HepG2 (cell line): ENCODE results near the gene PPME1. TPM values are rescaled to one million over a fixed set of nuclear protein-coding genes. Genes with fewer than 3 reads are reported as not detected.

ENCODE experiments used
- BCL3 ChIP-seq: sonication (generic); formaldehyde crosslinking; IDR thresholded peaks from 2 replicates; pipeline ENCODE4 v1.5.1; 2020; ENCODE audit warnings: mild to moderate bottlenecking, missing genetic modification reagents, moderate library complexity
- E2F2 ChIP-seq: sonication (generic); formaldehyde crosslinking; IDR thresholded peaks from 2 replicates; pipeline ENCODE4 v1.4.0; 2020; ENCODE audit warnings: missing genetic modification reagents, borderline replicate concordance
- ERF ChIP-seq: IDR thresholded peaks from 2 replicates; pipeline ENCODE4 v1.6.1; 2018; ENCODE audit warnings: missing biosample characterization, missing genetic modification reagents
- FOSL1 ChIP-seq: sonication (generic); formaldehyde crosslinking; IDR thresholded peaks from 2 replicates; pipeline ENCODE4 v1.9.0; 2021; ENCODE audit warnings: missing genetic modification reagents, borderline replicate concordance
- FOXA3 ChIP-seq: IDR thresholded peaks from 2 replicates; pipeline ENCODE4 v1.6.1; 2016; ENCODE audit warnings: missing genetic modification reagents, missing compliant biosample characterization
- HES4 ChIP-seq: sonication (generic); formaldehyde crosslinking; IDR thresholded peaks from 2 replicates; pipeline ENCODE4 v1.9.0; 2021; ENCODE audit warnings: mild to moderate bottlenecking, missing genetic modification reagents, borderline replicate concordance
- MEIS2 ChIP-seq: sonication (generic); formaldehyde crosslinking; IDR thresholded peaks from 2 replicates; pipeline ENCODE4 v1.9.0; 2021; ENCODE audit warnings: mild to moderate bottlenecking, missing genetic modification reagents
- PITX1 ChIP-seq: sonication (generic); formaldehyde crosslinking; IDR thresholded peaks from 2 replicates; pipeline ENCODE4 v1.5.1; 2020; ENCODE audit warnings: mild to moderate bottlenecking, missing genetic modification reagents
- RORA ChIP-seq: sonication (generic); formaldehyde crosslinking; IDR thresholded peaks from 2 replicates; pipeline ENCODE4 v1.5.0; 2020; ENCODE audit warnings: mild to moderate bottlenecking, missing genetic modification reagents, moderate library complexity
- SOX13 ChIP-seq, 3 experiments: fragments of 450-650 bp in 1 of 3; sonication (generic) in 1 of 3; formaldehyde crosslinking in 1 of 3; IDR thresholded peaks in 2 of 3; conservative IDR thresholded peaks in 1 of 3; 2 replicates each; pipeline versions ENCODE4 v1.5.0 to v1.6.1; 2016 to 2020; ENCODE audit warnings: antibody characterized with exemption in 1 of 3, mild to moderate bottlenecking in 1 of 3, missing compliant biosample characterization in 1 of 3, missing genetic modification reagents in 1 of 3, moderate library complexity in 1 of 3
- ZBTB20 ChIP-seq: sonication (generic); formaldehyde crosslinking; IDR thresholded peaks from 2 replicates; pipeline ENCODE4 v1.8.1; 2023; ENCODE audit warnings: missing genetic modification reagents, low read depth, mild to moderate bottlenecking, borderline replicate concordance
- ZNF382 ChIP-seq: sonication (generic); formaldehyde crosslinking; IDR thresholded peaks from 2 replicates; pipeline ENCODE4 v1.5.0; 2020; ENCODE audit warnings: missing genetic modification reagents, mild to moderate bottlenecking, borderline replicate concordance
- ZNF678 ChIP-seq: sonication (generic); formaldehyde crosslinking; IDR thresholded peaks from 2 replicates; pipeline ENCODE4 v1.4.0; 2020; ENCODE audit warnings: mild to moderate bottlenecking, missing genetic modification reagents
- ZNF720 ChIP-seq: sonication (generic); formaldehyde crosslinking; IDR thresholded peaks from 2 replicates; pipeline ENCODE4 v1.4.0; 2020; ENCODE audit warnings: missing genetic modification reagents
- polyA plus RNA-seq, 8 experiments: library from polyadenylated mRNA; depleted of rRNA in 3 of 8; stranded (reverse) in 7 of 8; unstranded in 1 of 8; fragments of >200 nt; fragmentation: Illumina TruSeq in 4 of 8; extraction: Trizol in 4 of 8; gene quantifications; 2 replicates each; pipeline versions ENCODE4 v1.2.1 to v1.2.3, GENCODE V29; 2011 to 2016; ENCODE audit warnings: low read depth in 4 of 8, missing spikeins in 1 of 8, mixed read lengths in 1 of 8; ENCODE audit not compliant: insufficient read depth in 1 of 8
- total RNA-seq, 5 experiments: library from RNA; depleted of rRNA; stranded (reverse); fragments of >200 nt; fragmentation: Illumina TruSeq; extraction: Trizol; gene quantifications; 2 replicates each; pipeline ENCODE4 v1.2.3, GENCODE V29; 2016; ENCODE audit warnings: low read depth in 1 of 5
- TF ChIP-seq, protein P1 (sequence below): sonication (generic); formaldehyde crosslinking; IDR thresholded peaks from 2 replicates; pipeline ENCODE4 v1.5.0; 2020; ENCODE audit warnings: missing genetic modification reagents
- TF ChIP-seq, protein P2 (sequence below): sonication (generic); formaldehyde crosslinking; IDR thresholded peaks from 2 replicates; pipeline ENCODE4 v1.4.0; 2020; ENCODE audit warnings: mild to moderate bottlenecking, missing genetic modification reagents

Gene PPME1
- total and polyA plus RNA-seq, 2 of the 13 experiments (the other 11 are each of a cell fraction or from before 2014, with no cell fraction given): 31.3 to 56.0 TPM

DNA sequence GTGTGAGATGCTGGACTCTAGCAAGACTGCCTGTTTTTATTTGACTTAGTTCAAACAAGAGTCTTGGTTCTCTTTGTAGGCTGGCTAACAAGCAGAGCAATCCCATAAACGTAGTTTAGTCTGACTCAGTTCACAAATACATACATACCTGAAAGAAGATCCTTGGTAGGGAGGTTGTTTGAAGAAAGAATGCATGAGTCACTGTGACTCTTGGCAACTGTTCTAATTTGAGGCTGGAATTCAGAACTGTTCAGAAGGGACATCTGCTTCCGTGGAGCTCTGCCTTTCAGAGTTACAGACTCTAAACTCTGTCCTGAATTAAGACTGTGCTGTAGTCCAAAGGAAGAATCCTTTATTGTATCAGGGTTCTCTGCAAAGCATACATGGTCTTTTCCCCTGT is 32.5 kb upstream of the PPME1 start (continued):
- TF ChIP-seq BCL3: no peak
- no peak for TF ChIP-seq ZNF678 (CRISPR knock-in tag)
- TF ChIP-seq, protein P1, sequence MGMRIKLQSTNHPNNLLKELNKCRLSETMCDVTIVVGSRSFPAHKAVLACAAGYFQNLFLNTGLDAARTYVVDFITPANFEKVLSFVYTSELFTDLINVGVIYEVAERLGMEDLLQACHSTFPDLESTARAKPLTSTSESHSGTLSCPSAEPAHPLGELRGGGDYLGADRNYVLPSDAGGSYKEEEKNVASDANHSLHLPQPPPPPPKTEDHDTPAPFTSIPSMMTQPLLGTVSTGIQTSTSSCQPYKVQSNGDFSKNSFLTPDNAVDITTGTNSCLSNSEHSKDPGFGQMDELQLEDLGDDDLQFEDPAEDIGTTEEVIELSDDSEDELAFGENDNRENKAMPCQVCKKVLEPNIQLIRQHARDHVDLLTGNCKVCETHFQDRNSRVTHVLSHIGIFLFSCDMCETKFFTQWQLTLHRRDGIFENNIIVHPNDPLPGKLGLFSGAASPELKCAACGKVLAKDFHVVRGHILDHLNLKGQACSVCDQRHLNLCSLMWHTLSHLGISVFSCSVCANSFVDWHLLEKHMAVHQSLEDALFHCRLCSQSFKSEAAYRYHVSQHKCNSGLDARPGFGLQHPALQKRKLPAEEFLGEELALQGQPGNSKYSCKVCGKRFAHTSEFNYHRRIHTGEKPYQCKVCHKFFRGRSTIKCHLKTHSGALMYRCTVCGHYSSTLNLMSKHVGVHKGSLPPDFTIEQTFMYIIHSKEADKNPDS: no peak
- no peak; the same call in 1 of the 2 replicates for TF ChIP-seq ERF (CRISPR knock-in tag)
- TF ChIP-seq FOSL1: peak; percentile 70; the same call in 1 of the 2 replicates
- peak; percentile 38; the same call in 1 of the 2 replicates for TF ChIP-seq ZBTB20 (CRISPR knock-in tag)
- TF ChIP-seq ZNF720: no peak
- TF ChIP-seq, protein P2, sequence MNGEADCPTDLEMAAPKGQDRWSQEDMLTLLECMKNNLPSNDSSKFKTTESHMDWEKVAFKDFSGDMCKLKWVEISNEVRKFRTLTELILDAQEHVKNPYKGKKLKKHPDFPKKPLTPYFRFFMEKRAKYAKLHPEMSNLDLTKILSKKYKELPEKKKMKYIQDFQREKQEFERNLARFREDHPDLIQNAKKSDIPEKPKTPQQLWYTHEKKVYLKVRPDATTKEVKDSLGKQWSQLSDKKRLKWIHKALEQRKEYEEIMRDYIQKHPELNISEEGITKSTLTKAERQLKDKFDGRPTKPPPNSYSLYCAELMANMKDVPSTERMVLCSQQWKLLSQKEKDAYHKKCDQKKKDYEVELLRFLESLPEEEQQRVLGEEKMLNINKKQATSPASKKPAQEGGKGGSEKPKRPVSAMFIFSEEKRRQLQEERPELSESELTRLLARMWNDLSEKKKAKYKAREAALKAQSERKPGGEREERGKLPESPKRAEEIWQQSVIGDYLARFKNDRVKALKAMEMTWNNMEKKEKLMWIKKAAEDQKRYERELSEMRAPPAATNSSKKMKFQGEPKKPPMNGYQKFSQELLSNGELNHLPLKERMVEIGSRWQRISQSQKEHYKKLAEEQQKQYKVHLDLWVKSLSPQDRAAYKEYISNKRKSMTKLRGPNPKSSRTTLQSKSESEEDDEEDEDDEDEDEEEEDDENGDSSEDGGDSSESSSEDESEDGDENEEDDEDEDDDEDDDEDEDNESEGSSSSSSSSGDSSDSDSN (CRISPR knock-in tag): no peak
- peak; percentile 61 for TF ChIP-seq FOXA3 (CRISPR knock-in tag)
- TF ChIP-seq SOX13 (IDR thresholded peaks at IDR 0.05): no peak
- TF ChIP-seq SOX13 (CRISPR knock-in tag; conservative IDR thresholded peaks at IDR 0.05 in 1 of 2, IDR thresholded peaks at IDR 0.05 in 1 of 2): peak in 1 of 2 experiments; percentile 35; a peak in 1 of 4 replicates
- TF ChIP-seq HES4: no peak
- no peak for TF ChIP-seq ZNF382 (CRISPR knock-in tag)
- no peak for TF ChIP-seq MEIS2 (CRISPR knock-in tag)
- no peak for TF ChIP-seq E2F2 (CRISPR knock-in tag)
- TF ChIP-seq PITX1: no peak
- no peak for TF ChIP-seq RORA (CRISPR knock-in tag)
